Ascending aorta (tissue), 2 donors: ENCODE data around the gene PRICKLE2. TPM values are rescaled to one million over a fixed set of nuclear protein-coding genes. Genes with fewer than 3 reads are reported as not detected.

ENCODE experiments used
- DNase-seq, 2 donors: peaks; one replicate each; pipeline ENCODE4 v3.0.0-alpha.2; 2019; ENCODE audit warnings: low spot score in 2 of 2
- H3K27ac ChIP-seq, 2 donors: fragments of 200-600 bp; sonication (generic); one replicate each; pipeline ENCODE4 v1.5.1; 2016 to 2017; ENCODE audit warnings: mild to moderate bottlenecking in 1 of 2
- H3K27me3 ChIP-seq: fragments of 200-600 bp; sonication (generic); one replicate; pipeline ENCODE4 v1.5.1; 2017
- H3K36me3 ChIP-seq, 2 donors: fragments of 200-600 bp; sonication (generic); one replicate each; pipeline ENCODE4 v1.5.1; 2016
- H3K4me1 ChIP-seq, 2 donors: fragments of 200-600 bp; sonication (generic); one replicate each; pipeline ENCODE4 v1.5.1; 2016 to 2017; ENCODE audit warnings: mild to moderate bottlenecking in 1 of 2
- H3K4me3 ChIP-seq, 2 donors: fragments of 200-600 bp; sonication (generic); one replicate each; pipeline ENCODE4 v1.5.1; 2016 to 2017; ENCODE audit warnings: mild to moderate bottlenecking in 1 of 2
- H3K9me3 ChIP-seq, 2 donors: fragments of 200-600 bp; sonication (generic); one replicate each; pipeline ENCODE4 v1.5.1; 2016
- intact Hi-C: fragments of 100-400 bp; cut with DNase I; formaldehyde crosslinking; loops from one replicate; pipeline ENCODE4 v1.15.1; 2023
- total RNA-seq: library from RNA; depleted of rRNA; stranded (reverse); fragments of >200 nt; gene quantifications from one replicate; pipeline ENCODE4 v1.1.0, GENCODE V29; 2016
- TF ChIP-seq, protein P1 (sequence below), 3 experiments: fragments of 200-600 bp in 2 of 3; fragments of 450-650 bp in 1 of 3; sonication (generic) in 2 of 3; IDR thresholded peaks; one replicate each; pipeline ENCODE4 v1.5.1; 2016 to 2019; ENCODE audit warnings: antibody characterized with exemption in 3 of 3, mild to moderate bottlenecking in 1 of 3, moderate library complexity in 1 of 3

The PRICKLE2 gene
- total RNA-seq, 1 donor from 2014 or later: 24.7 TPM

DNA sequence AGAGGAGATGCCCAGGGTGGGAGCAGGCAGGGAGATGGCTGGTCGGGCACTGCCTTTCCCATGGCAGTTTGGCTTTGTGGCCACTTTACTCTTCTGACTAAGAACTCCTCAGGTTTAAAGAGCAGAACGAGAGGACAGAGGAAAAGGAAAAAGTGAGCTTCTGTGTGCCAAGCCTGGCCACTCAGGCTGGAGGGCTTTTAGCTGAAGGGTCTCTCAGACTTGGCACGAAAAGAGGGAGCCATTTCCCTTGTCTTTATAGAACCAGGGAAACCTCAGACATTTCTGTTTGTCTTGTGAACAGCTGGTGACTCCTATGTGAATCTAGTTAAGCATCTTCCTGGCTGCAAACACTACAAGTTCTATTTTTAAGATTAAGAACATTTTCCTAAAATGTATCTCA lies 178.7 kb downstream of the PRICKLE2 start:
- intact Hi-C loops: no loop called here

DNA sequence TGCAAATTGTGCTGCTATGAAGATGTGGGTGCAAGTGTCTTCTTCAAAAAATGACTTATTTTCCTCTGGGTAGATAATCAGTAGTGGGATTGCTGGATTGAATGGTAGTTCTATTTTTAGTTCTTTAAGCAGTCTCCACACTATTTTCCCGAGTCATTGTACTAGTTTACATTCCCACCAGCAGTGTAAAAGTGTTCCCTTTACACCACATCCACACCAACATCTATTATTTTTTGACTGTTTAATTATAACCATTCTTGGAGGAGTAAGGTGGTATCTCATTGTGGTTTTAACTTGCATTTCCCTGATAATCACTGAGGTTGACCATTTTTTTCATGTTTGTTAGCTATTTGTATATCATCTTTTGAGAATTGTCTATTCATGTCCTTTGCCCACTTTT lies 182.3 kb downstream of the PRICKLE2 start:
- no peaks in the 10 kb centered on the region for H3K9me3 ChIP-seq
- H3K36me3 ChIP-seq: no peaks in the 10 kb centered on the region
- intact Hi-C loops: no loop called here
- DNase-seq: no peak
- no peaks in the 10 kb centered on the region for H3K27me3 ChIP-seq
- H3K4me1 ChIP-seq: no peaks in the 10 kb centered on the region
- no peak overlapping the region for H3K27ac ChIP-seq
- TF ChIP-seq, protein P1, sequence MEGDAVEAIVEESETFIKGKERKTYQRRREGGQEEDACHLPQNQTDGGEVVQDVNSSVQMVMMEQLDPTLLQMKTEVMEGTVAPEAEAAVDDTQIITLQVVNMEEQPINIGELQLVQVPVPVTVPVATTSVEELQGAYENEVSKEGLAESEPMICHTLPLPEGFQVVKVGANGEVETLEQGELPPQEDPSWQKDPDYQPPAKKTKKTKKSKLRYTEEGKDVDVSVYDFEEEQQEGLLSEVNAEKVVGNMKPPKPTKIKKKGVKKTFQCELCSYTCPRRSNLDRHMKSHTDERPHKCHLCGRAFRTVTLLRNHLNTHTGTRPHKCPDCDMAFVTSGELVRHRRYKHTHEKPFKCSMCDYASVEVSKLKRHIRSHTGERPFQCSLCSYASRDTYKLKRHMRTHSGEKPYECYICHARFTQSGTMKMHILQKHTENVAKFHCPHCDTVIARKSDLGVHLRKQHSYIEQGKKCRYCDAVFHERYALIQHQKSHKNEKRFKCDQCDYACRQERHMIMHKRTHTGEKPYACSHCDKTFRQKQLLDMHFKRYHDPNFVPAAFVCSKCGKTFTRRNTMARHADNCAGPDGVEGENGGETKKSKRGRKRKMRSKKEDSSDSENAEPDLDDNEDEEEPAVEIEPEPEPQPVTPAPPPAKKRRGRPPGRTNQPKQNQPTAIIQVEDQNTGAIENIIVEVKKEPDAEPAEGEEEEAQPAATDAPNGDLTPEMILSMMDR (IDR thresholded peaks at IDR 0.05): no peak
- no peak overlapping the region for H3K4me3 ChIP-seq

More for the DNA sequence above, 178.7 kb downstream of the PRICKLE2 start:
- no peak overlapping the region for H3K4me3 ChIP-seq
- H3K9me3 ChIP-seq: no peaks in the 10 kb centered on the region
- H3K27me3 ChIP-seq: no peaks in the 10 kb centered on the region
- no peak overlapping the region for H3K27ac ChIP-seq
- no peak for DNase-seq
- H3K36me3 ChIP-seq: no peaks in the 10 kb centered on the region
- no peaks in the 10 kb centered on the region for H3K4me1 ChIP-seq
- TF ChIP-seq, protein P1 (IDR thresholded peaks at IDR 0.05): no peak

Other genes starting within 250 kb of the PRICKLE2 start
- gene PSMD6, start 202.0 kb downstream of the PRICKLE2 start, total RNA-seq: 49.2 TPM